HG03571 (cell line): ENCODE data around the gene AGRN.
"Not testable (repeated sequence)": the region's sequence is repeated elsewhere in the genome, so short reads cannot be mapped to it uniquely, and the experiment has no call there.

Source experiments
- ATAC-seq: cut with Tn5 transposase; IDR thresholded peaks from one replicate; pipeline ENCODE4 v1.9.1; 2021; ENCODE audit not compliant: unreplicated experiment

AGRN gene

GRCh38 chr1:1019122-1019999 is 559 bp upstream of the AGRN start:
- peak; percentile 58 for ATAC-seq

- no peak for ATAC-seq
These were observed 592 bp downstream of the AGRN start for GRCh38 chr1:1020415-1021009.

GRCh38 chr1:1021010-1021919 is 1.3 kb downstream of the AGRN start:
- ATAC-seq = no peak

GRCh38 chr1:1021920-1022259 is 2.0 kb downstream of the AGRN start:
- no peak for ATAC-seq

- no peak for ATAC-seq
These were observed 2.5 kb downstream of the AGRN start for GRCh38 chr1:1022302-1023009.

- no peak for ATAC-seq
These were observed 3.8 kb downstream of the AGRN start for GRCh38 chr1:1023700-1024099.

GRCh38 chr1:1024149-1024770 is 4.3 kb downstream of the AGRN start:
- ATAC-seq = no peak

GRCh38 chr1:1024771-1025699 is 5.1 kb downstream of the AGRN start:
- ATAC-seq = no peak

GRCh38 chr1:1025730-1026129 is 5.8 kb downstream of the AGRN start:
- ATAC-seq = no peak

- no peak for ATAC-seq
These were observed 6.9 kb downstream of the AGRN start for GRCh38 chr1:1026599-1027413.

GRCh38 chr1:1027791-1028190 is 7.9 kb downstream of the AGRN start:
- no peak for ATAC-seq

- ATAC-seq = not testable (repeated sequence)
These were observed 11.1 kb downstream of the AGRN start for GRCh38 chr1:1030867-1031658.

- ATAC-seq = no peak
These were observed 11.8 kb downstream of the AGRN start for GRCh38 chr1:1031659-1032235.

- peak; percentile 10 for ATAC-seq
These were observed 12.5 kb downstream of the AGRN start for GRCh38 chr1:1032424-1032823.

- ATAC-seq = peak; percentile 75
These were observed 13.2 kb downstream of the AGRN start for GRCh38 chr1:1033009-1033587.

- no peak for ATAC-seq
These were observed 14.0 kb downstream of the AGRN start for GRCh38 chr1:1033731-1034438.

GRCh38 chr1:1034439-1034781 is 14.5 kb downstream of the AGRN start:
- ATAC-seq = no peak
